Endothelial cell (in vitro differentiated cells): ENCODE measurements around the gene KLF13. TPM values are rescaled to one million over a fixed set of nuclear protein-coding genes. Genes with fewer than 3 reads are reported as not detected.
A peak's percentile ranks its signal among the peaks of the same experiment; 100 is the strongest.
"Not testable (repeated sequence)": the region's sequence is repeated elsewhere in the genome, so short reads cannot be mapped to it uniquely, and the experiment has no call there.

Experiments
- DNase-seq: peaks from one replicate; pipeline ENCODE4 v3.0.0; 2021; ENCODE audit warnings: low spot score
- H3K27ac Mint-ChIP-seq: one replicate; pipeline ENCODE4 v1.8.0; 2021; ENCODE audit warnings: mixed read lengths, inconsistent platforms; ENCODE audit not compliant: unreplicated experiment
- H3K27me3 Mint-ChIP-seq: one replicate; pipeline ENCODE4 v1.8.0; 2021; ENCODE audit warnings: mild to moderate bottlenecking, moderate library complexity, mixed read lengths, inconsistent platforms; ENCODE audit not compliant: unreplicated experiment
- H3K36me3 Mint-ChIP-seq: one replicate; pipeline ENCODE4 v1.8.0; 2021; ENCODE audit warnings: mild to moderate bottlenecking, low read depth, mixed read lengths, inconsistent platforms; ENCODE audit not compliant: unreplicated experiment
- H3K4me1 Mint-ChIP-seq: one replicate; pipeline ENCODE4 v1.8.0; 2021; ENCODE audit warnings: mild to moderate bottlenecking, mixed read lengths, inconsistent platforms; ENCODE audit not compliant: unreplicated experiment
- H3K4me3 Mint-ChIP-seq: one replicate; pipeline ENCODE4 v1.8.0; 2021; ENCODE audit warnings: mild to moderate bottlenecking, mixed read lengths, inconsistent platforms; ENCODE audit not compliant: unreplicated experiment
- H3K9me3 Mint-ChIP-seq: one replicate; pipeline ENCODE4 v1.8.0; 2021; ENCODE audit warnings: mixed read lengths, inconsistent platforms; ENCODE audit not compliant: unreplicated experiment
- total RNA-seq: library from RNA; stranded (reverse); fragmentation: NEBNext Ultra II Directional; extraction: Animal tissue kit (Norgen Biotek cat#: 25700); gene quantifications from one replicate; pipeline ENCODE4 v1.2.1, GENCODE V29; 2021; ENCODE audit not compliant: unreplicated experiment
- TF ChIP-seq, protein P1 (sequence below): fragments of 200-600 bp; sonication (generic); IDR thresholded peaks from one replicate; pipeline ENCODE4 v1.5.0; 2021; ENCODE audit warnings: antibody characterized with exemption; ENCODE audit not compliant: unreplicated experiment

KLF13 gene
- total RNA-seq, 1 donor from 2014 or later = 45.1 TPM

DNA sequence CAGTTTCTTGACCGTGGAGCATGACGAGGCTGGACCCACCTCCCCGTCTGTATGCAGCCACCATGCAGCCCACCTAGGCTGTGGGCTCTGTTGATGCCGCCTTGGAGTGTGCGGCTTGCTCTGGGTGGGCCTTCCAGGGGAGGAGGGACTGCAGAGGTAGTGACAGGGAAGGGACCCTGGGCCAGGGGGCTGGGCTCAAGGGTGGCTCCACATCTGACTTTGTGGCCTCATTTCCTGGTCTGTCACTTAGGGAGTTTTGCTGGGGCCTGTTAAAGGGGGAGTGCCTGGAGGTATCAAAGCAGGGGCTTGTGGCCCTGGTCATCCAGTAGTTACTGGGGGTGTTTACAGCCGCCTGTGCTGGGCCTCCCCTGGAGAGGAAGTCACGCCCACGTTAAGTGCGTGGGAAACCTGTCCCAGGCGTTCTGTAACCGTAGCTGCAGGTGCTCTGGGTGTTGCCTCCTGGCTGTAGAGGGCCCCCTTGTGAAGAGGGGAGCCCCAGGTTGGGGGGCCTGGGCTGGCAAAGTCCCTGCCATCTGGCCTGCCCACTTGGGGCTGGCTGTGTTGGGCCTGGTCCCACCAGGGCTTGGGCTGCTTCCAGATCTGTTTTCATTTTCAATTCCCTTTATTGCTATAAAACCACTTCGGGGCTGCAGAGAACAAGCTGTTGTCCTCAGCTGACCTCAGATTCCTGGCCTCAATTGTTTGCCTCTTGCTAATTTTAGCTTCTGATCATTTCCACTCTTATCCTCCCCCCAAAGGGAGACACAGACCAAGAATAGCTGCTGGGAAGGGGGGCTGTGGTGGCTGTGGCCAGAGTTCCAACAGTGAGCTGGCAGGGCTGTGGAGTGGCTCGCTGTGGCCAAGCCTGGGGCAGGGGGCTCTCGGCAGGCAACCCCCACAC is 26.5 kb downstream of the KLF13 start:
- H3K9me3 Mint-ChIP-seq = no peaks in the 10 kb centered on the region
- H3K36me3 Mint-ChIP-seq = peaks cover 9% of the 10 kb centered on the region
- H3K4me1 Mint-ChIP-seq = peaks cover 22% of the 10 kb centered on the region
- TF ChIP-seq, protein P1, sequence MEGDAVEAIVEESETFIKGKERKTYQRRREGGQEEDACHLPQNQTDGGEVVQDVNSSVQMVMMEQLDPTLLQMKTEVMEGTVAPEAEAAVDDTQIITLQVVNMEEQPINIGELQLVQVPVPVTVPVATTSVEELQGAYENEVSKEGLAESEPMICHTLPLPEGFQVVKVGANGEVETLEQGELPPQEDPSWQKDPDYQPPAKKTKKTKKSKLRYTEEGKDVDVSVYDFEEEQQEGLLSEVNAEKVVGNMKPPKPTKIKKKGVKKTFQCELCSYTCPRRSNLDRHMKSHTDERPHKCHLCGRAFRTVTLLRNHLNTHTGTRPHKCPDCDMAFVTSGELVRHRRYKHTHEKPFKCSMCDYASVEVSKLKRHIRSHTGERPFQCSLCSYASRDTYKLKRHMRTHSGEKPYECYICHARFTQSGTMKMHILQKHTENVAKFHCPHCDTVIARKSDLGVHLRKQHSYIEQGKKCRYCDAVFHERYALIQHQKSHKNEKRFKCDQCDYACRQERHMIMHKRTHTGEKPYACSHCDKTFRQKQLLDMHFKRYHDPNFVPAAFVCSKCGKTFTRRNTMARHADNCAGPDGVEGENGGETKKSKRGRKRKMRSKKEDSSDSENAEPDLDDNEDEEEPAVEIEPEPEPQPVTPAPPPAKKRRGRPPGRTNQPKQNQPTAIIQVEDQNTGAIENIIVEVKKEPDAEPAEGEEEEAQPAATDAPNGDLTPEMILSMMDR = no peak
- peaks cover 5% of the 10 kb centered on the region for H3K27me3 Mint-ChIP-seq
- H3K27ac Mint-ChIP-seq = peak overlapping the region; percentile 42
- no peak for DNase-seq
- no peak overlapping the region for H3K4me3 Mint-ChIP-seq

DNA sequence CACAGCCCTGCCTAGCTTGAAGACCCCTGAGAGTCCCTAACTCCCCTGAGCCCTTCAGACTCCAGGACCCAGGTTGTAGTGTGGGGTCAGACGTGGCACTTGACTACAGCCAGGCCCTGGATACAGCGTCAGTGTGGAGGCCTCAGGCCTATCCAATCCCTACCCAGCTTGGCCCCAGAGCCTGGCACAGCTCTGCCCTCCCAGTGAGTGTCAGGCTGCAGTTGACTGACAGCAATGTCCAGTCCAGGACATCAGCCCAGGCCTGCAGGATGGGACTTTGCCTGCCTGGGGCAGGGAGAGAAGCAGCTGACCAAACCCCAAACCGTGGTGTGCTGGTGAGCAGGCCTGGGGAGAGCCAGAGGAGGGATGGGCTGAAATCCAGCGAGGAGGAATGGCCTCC is 27.3 kb downstream of the KLF13 start:
- Mint-ChIP-seq H3K9me3 (no peaks in the 10 kb centered on the region), H3K4me1 (peaks cover 30% of the 10 kb centered on the region), H3K27me3 (peaks cover 5% of the 10 kb centered on the region), H3K36me3 (peaks cover 9% of the 10 kb centered on the region), H3K4me3 (no peak overlapping the region), H3K27ac (no peak overlapping the region)
- TF ChIP-seq, protein P1 = no peak
- no peak for DNase-seq

DNA sequence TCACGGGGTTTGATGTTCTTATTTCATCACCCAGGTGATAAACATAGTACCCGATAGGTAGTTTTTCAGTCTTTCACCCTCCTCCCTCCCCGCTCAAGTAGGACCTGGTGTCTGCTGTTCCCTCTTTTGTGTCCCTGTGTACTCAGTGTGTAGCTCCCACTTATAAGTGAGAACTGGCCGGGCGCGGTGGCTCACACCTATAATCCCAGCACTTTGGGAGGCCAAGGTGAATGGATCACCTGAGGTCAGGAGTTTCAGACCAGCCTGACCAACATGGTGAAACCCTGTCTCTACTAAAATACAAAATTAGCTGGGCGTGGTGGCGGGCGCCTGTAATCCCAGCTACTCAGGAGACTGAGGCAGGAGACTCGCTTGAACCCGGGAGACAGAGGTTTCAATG is 29.5 kb downstream of the KLF13 start:
- H3K36me3 Mint-ChIP-seq, H3K9me3 Mint-ChIP-seq, H3K27me3 Mint-ChIP-seq, H3K4me3 Mint-ChIP-seq, DNase-seq, H3K27ac Mint-ChIP-seq: not testable (repeated sequence)
- H3K4me1 Mint-ChIP-seq = peaks cover 40% of the 10 kb centered on the region

DNA sequence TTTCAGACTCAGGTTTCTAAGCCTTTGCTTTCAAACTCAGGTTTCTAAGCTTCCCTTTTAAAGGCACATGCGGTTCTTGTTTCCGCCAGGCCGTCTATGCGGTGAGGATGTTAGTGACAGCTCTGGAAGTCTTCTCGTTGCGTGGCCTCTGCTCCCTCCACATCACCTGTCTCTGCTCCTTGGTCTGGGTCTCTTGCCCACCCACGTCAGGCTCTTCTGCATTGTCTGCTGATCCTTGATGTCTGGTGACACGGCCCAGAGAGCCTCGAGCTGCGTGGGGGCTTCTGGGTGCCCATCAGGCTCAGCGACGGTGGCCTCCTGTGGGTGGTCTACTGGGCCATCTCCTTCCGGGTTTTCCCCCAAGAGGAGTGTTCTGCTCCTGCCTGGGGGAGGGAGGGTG is 30.5 kb downstream of the KLF13 start:
- H3K27ac Mint-ChIP-seq = no peak overlapping the region

DNA sequence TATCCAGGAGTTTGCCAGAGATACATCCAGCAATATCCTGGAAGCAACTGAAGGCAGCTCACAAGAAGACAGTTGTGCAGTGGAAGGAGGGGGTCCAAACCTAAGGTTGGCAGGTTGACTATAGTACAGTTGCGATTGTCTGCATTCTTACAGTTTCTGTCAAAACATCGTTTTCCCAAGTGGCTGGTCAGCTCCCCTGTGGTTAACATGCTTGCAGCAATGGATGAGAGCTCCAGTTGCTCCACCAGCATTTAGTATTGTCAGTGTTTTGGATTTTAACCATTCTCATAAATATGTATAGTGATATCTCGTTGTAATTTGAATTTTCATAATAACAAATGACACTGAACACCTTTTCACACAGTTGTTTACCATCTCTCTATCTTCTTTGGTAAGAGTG is 31.5 kb downstream of the KLF13 start:
- no peak for DNase-seq
- TF ChIP-seq, protein P1 = no peak
- no peak overlapping the region for H3K27ac Mint-ChIP-seq
- H3K36me3 Mint-ChIP-seq = peaks cover 9% of the 10 kb centered on the region
- no peaks in the 10 kb centered on the region for H3K9me3 Mint-ChIP-seq
- peaks cover 5% of the 10 kb centered on the region for H3K27me3 Mint-ChIP-seq
- H3K4me1 Mint-ChIP-seq = peaks cover 46% of the 10 kb centered on the region
- no peak overlapping the region for H3K4me3 Mint-ChIP-seq

More for the DNA sequence above, 30.5 kb downstream of the KLF13 start:
- H3K4me1 Mint-ChIP-seq = peaks cover 51% of the 10 kb centered on the region
- H3K4me3 Mint-ChIP-seq = no peak overlapping the region
- H3K9me3 Mint-ChIP-seq = no peaks in the 10 kb centered on the region
- TF ChIP-seq, protein P1 = no peak
- no peak for DNase-seq
- peaks cover 9% of the 10 kb centered on the region for H3K36me3 Mint-ChIP-seq
- H3K27me3 Mint-ChIP-seq = peaks cover 5% of the 10 kb centered on the region
